Stimulated activated CD4-positive, alpha-beta T cell treated with anti-CD3 and anti-CD28 coated beads, Interleukin-2, amount 100 ng/mL, for 24 hours (primary cell): ENCODE measurements around the gene FBN3.
"Not testable (repeated sequence)": the region's sequence is repeated elsewhere in the genome, so short reads cannot be mapped to it uniquely, and the experiment has no call there.

Experiments
- DNase-seq, 2 donors: peaks; one replicate each; pipeline ENCODE4 v3.0.0-alpha.2; 2020

FBN3 gene

GRCh38 chr19:8149261-8150094 is at the start of gene FBN3:
TSS of gene FBN3 (minus strand) at chr19:8149592. CDS start at chr19:8147480, 2,112 bp downstream.
- peak in 1 of 2 donors; percentile 17 for DNase-seq

GRCh38 chr19:8196271-8196927 is 47.0 kb upstream of the FBN3 start:
- DNase-seq, result no peak

GRCh38 chr19:8194528-8195267 is 45.3 kb upstream of the FBN3 start:
- peak; percentile 35 to 36 for DNase-seq

- no peak for DNase-seq
Observed at GRCh38 chr19:8192221-8192820, 42.9 kb upstream of the FBN3 start.

GRCh38 chr19:8185343-8186068 is 36.1 kb upstream of the FBN3 start:
- DNase-seq, result no peak

- DNase-seq, result no peak
Observed at GRCh38 chr19:8184274-8184673, 34.9 kb upstream of the FBN3 start.

- no peak for DNase-seq
Observed at GRCh38 chr19:8180018-8180417, 30.6 kb upstream of the FBN3 start.

- no peak for DNase-seq
Observed at GRCh38 chr19:8174706-8175105, 25.3 kb upstream of the FBN3 start.

- no peak for DNase-seq
Observed at GRCh38 chr19:8168537-8168936, 19.1 kb upstream of the FBN3 start.

- no peak for DNase-seq
Observed at GRCh38 chr19:8167985-8168384, 18.6 kb upstream of the FBN3 start.

GRCh38 chr19:8163759-8164158 is 14.4 kb upstream of the FBN3 start:
- no peak for DNase-seq

- DNase-seq, result peak in 1 of 2 donors; percentile 17
Observed at GRCh38 chr19:8161135-8161646, 11.8 kb upstream of the FBN3 start.

- DNase-seq, result not testable (repeated sequence)
Observed at GRCh38 chr19:8159322-8159721, 9.9 kb upstream of the FBN3 start.

- peak; percentile 31 to 41 for DNase-seq
Observed at GRCh38 chr19:8158411-8159074, 9.2 kb upstream of the FBN3 start.

GRCh38 chr19:8155318-8155717 is 5.9 kb upstream of the FBN3 start:
- no peak for DNase-seq

- DNase-seq, result peak; percentile 21 to 46
Observed at GRCh38 chr19:8154014-8154413, 4.6 kb upstream of the FBN3 start.

GRCh38 chr19:8151767-8152035 is 2.3 kb upstream of the FBN3 start:
- no peak for DNase-seq

- DNase-seq, result no peak
Observed at GRCh38 chr19:8150998-8151766, 1.8 kb upstream of the FBN3 start.

GRCh38 chr19:8150178-8150865 is 930 bp upstream of the FBN3 start:
- DNase-seq, result no peak
